Activated naive CD4-positive, alpha-beta T cell (primary cell): ENCODE measurements around the gene FGF19.

Experiments used
- DNase-seq, 4 experiments: peaks; one replicate each; lab custom pipeline; 2025; lab: John Stamatoyannopoulos, UW

FGF19 gene

GRCh38 chr11:69654660-69655478 is 49.0 kb downstream of the FGF19 start:
- DNase-seq = no peak

- DNase-seq = no peak
These were observed 49.7 kb downstream of the FGF19 start for GRCh38 chr11:69654001-69654659.

GRCh38 chr11:69653406-69653960 is 50.3 kb downstream of the FGF19 start:
- no peak for DNase-seq

GRCh38 chr11:69652999-69653398 is 50.8 kb downstream of the FGF19 start:
- DNase-seq = no peak

GRCh38 chr11:69651834-69652620 is 51.8 kb downstream of the FGF19 start:
- no peak for DNase-seq

GRCh38 chr11:69650832-69651344 is 52.9 kb downstream of the FGF19 start:
- DNase-seq = no peak

- DNase-seq = no peak
These were observed 53.6 kb downstream of the FGF19 start for GRCh38 chr11:69650081-69650831.

- no peak for DNase-seq
These were observed 54.3 kb downstream of the FGF19 start for GRCh38 chr11:69649576-69649900.

GRCh38 chr11:69648679-69649575 is 54.9 kb downstream of the FGF19 start:
- DNase-seq = no peak
